NCI-H2107 treated with DMSO at 0.1 percent for 48 hours (cell line): Measurements from ENCODE around the gene FBXO17.

Experiments used
- DNase-seq: peaks from one replicate; lab custom pipeline; 2025; ENCODE audit not compliant: unreplicated experiment; lab: John Stamatoyannopoulos, UW

Gene FBXO17

DNA sequence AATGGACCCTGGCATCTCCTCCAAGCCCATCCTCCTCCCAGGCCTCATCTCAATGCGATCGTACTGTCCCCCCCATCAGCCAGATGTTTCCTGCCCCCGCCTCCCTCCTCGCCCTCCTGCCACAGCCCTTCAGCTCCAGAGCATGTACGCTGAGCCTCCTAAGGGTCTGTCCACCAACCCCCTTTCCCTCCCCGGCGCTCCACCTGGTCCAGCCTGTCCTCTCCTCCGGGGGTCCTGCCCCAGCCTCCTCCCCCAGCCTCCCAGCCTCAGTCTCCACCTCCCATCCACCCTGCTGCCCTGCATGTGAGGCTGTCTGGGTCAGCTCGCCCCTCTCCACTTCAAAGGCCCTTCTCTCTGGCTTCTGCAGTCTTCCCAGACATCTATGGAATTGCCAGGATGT is 80.6 kb downstream of the FBXO17 start:
- DNase-seq, result no peak

DNA sequence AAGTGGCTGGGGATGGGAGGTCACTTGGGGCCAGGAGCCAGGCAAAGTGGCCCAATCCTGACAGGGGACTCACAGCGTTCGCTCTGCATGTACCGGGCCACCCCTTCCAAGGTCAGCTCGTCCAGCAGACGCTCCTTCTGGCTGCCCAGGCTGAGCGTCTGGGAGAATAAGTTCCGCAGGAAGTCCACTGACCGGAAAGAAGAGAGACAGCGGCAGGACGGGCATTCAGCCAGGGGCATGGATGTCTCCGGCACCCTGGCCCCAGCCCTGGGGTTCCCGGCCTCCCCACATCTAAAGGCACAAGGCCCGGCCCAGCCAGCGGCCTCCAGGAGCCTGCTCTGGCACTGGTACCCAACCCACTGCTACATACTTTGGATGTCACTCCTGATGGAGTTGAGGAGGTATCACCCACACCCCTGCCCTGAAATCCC is 82.2 kb downstream of the FBXO17 start:
- no peak for DNase-seq

DNA sequence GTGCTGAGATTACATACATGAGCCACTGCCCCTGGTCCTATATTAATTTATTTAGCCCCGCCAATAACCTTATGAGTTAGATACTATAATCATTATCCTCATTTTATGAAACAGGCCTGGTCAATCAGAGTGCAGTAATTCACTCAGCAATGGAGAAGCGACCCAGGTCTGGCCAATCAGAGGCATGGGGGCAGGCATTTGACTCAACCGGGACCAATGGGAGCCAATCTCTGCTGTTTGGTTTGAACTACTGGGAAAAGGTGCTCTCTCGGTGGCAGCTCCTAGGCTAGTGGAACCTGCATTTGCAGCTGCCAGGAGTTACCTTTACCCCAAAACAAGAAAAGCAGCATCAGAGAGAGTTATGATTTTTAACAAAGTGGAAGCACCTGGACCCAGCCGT is 82.7 kb downstream of the FBXO17 start:
- no peak for DNase-seq

DNA sequence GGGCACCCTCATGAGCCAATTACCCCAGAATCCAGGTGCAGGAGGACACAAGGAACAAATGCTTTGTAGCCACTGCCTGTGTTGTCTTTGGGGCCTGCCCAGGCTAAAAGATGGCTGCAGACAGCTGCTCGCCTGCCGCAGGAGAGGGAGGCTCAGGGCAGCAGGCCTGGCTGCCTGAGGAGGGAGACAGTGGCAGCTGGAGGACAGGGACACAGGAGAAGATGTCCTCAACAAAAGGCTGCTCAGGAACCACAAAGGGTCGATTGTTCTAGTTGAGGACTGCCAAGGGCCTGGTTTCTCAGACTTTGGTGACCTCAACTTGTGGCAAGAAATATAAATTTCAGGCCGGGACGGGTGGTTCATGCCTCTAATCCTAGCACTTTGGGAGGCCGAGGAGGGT is 83.8 kb downstream of the FBXO17 start:
- no peak for DNase-seq
